Stimulated activated CD8-positive, alpha-beta memory T cell treated with anti-CD3 and anti-CD28 coated beads, Interleukin-15, amount 100 ng/mL, for 1 hour (primary cell): ENCODE results near the gene CREG1.

Experiments
- DNase-seq: peaks from one replicate; pipeline ENCODE4 v3.0.0-alpha.2; 2020; ENCODE audit warnings: low read depth

Gene CREG1

GRCh38 chr1:167503626-167504466 is 49.7 kb downstream of the CREG1 start:
- no peak for DNase-seq

GRCh38 chr1:167502719-167503462 is 50.7 kb downstream of the CREG1 start:
- DNase-seq, result no peak

GRCh38 chr1:167502192-167502551 is 51.4 kb downstream of the CREG1 start:
- DNase-seq, result no peak

- DNase-seq, result no peak
Measured at GRCh38 chr1:167501515-167502191, 51.9 kb downstream of the CREG1 start.

- no peak for DNase-seq
Measured at GRCh38 chr1:167500283-167500860, 53.2 kb downstream of the CREG1 start.

GRCh38 chr1:167499664-167500101 is 53.9 kb downstream of the CREG1 start:
- DNase-seq, result no peak

GRCh38 chr1:167499106-167499505 is 54.5 kb downstream of the CREG1 start:
- no peak for DNase-seq

GRCh38 chr1:167496797-167497619 is 56.6 kb downstream of the CREG1 start:
- DNase-seq, result no peak

GRCh38 chr1:167493372-167493771 is 60.2 kb downstream of the CREG1 start:
- no peak for DNase-seq

- no peak for DNase-seq
Measured at GRCh38 chr1:167492481-167492910, 61.1 kb downstream of the CREG1 start.

GRCh38 chr1:167491586-167492461 is 61.7 kb downstream of the CREG1 start:
- no peak for DNase-seq
